ENCODE measurements around the gene MATCAP1. TPM values are rescaled to one million over a fixed set of nuclear protein-coding genes. Genes with fewer than 3 reads are reported as not detected.

Gene MATCAP1
- total RNA-seq, 4 donors from 2014 or later, result 20.3 to 50.0 (median 32.4) TPM

- Histone ChIP-seq H3K4me3 (replicated peaks in 1 of 3) (no peak overlapping the region), H3K27ac (no peak overlapping the region), H3K27me3 (no peaks in the 10 kb centered on the region), H3K4me1 (no peaks in the 10 kb centered on the region), H3K9me3 (no peaks in the 10 kb centered on the region), H3K36me3 (no peaks in the 10 kb centered on the region)
- no peak for TF ChIP-seq POLR2A (IDR thresholded peaks at IDR 0.05)
- no peak for TF ChIP-seq CTCF (IDR thresholded peaks at IDR 0.05)
- no peak for DNase-seq
- intact Hi-C loops (cut with DNase I), result no loop called here
These were observed 29.0 kb upstream of the MATCAP1 start for GRCh38 chr16:67212766-67213165.

- Histone ChIP-seq H3K36me3 (no peaks in the 10 kb centered on the region), H3K4me1 (no peaks in the 10 kb centered on the region), H3K27me3 (no peaks in the 10 kb centered on the region), H3K4me3 (replicated peaks in 1 of 3) (no peak overlapping the region), H3K9me3 (no peaks in the 10 kb centered on the region), H3K27ac (no peak overlapping the region)
- intact Hi-C loops (cut with DNase I), result no loop called here
- no peak for TF ChIP-seq CTCF (IDR thresholded peaks at IDR 0.05)
- TF ChIP-seq POLR2A (IDR thresholded peaks at IDR 0.05), result no peak
- 82 to 93% methylated on average over 7 of the region's 7 CpGs for WGBS, 2 donors
- no peak for DNase-seq
These were observed 27.9 kb upstream of the MATCAP1 start for GRCh38 chr16:67211674-67212073.

GRCh38 chr16:67210069-67210937 is 26.5 kb upstream of the MATCAP1 start:
- Histone ChIP-seq H3K27me3 (no peaks in the 10 kb centered on the region), H3K4me1 (no peaks in the 10 kb centered on the region), H3K36me3 (no peaks in the 10 kb centered on the region), H3K27ac (no peak overlapping the region), H3K4me3 (replicated peaks in 1 of 3) (no peak overlapping the region), H3K9me3 (no peaks in the 10 kb centered on the region)
- 84 to 88% methylated on average over 6 to 7 of the region's 25 CpGs for WGBS, 2 donors
- TF ChIP-seq CTCF (IDR thresholded peaks at IDR 0.05) (no peak), POLR2A (IDR thresholded peaks at IDR 0.05) (no peak)
- intact Hi-C loops (cut with DNase I), result no loop called here
- no peak for DNase-seq

DNA sequence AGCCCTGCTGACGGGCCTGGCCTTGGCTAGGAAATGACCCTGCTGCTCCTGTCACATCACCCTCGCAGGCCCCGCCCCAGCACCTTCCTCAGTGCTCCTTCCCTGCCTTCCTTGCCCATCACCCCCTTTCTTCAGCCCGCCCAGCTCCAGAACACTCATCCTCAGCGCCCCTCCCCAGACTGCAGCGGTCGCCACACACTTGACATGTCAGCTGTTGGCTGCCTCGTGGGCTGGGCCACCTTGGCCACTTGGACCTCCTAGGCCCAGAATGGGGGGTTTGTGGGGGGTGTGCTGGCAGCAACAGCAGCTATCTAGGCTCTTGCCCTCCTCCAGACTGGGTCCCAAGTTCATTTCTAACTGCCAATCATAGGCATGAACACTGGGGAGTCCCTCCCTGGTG is 25.8 kb upstream of the MATCAP1 start:
- TF ChIP-seq POLR2A (IDR thresholded peaks at IDR 0.05) (no peak), CTCF (IDR thresholded peaks at IDR 0.05) (no peak)
- intact Hi-C loops (cut with DNase I), result no loop called here
- Histone ChIP-seq H3K27me3 (no peaks in the 10 kb centered on the region), H3K27ac (no peak overlapping the region), H3K36me3 (no peaks in the 10 kb centered on the region), H3K4me3 (replicated peaks in 1 of 3) (no peak overlapping the region), H3K4me1 (no peaks in the 10 kb centered on the region), H3K9me3 (no peaks in the 10 kb centered on the region)
- 78 to 83% methylated on average over 8 of the region's 8 CpGs for WGBS, 2 donors
- no peak for DNase-seq

GRCh38 chr16:67208154-67208896 is 24.6 kb upstream of the MATCAP1 start:
- Histone ChIP-seq H3K27me3 (no peaks in the 10 kb centered on the region), H3K4me3 (replicated peaks in 1 of 3) (no peak overlapping the region), H3K27ac (no peak overlapping the region), H3K4me1 (no peaks in the 10 kb centered on the region), H3K9me3 (no peaks in the 10 kb centered on the region), H3K36me3 (peaks cover 4% of the 10 kb centered on the region in 2 donors)
- no peak for TF ChIP-seq POLR2A (IDR thresholded peaks at IDR 0.05)
- TF ChIP-seq CTCF (IDR thresholded peaks at IDR 0.05), result no peak
- intact Hi-C loops (cut with DNase I), result no loop called here
- WGBS, 2 donors, result 90 to 96% methylated on average over 8 to 11 of the region's 11 CpGs
- no peak for DNase-seq

Data from thyroid gland (tissue), 4 donors.